ENCODE data around the gene SP5. TPM values are rescaled to one million over a fixed set of nuclear protein-coding genes. Genes with fewer than 3 reads are reported as not detected.

SP5 gene
- total RNA-seq, 1 donor from 2014 or later: 0.44 TPM

DNA sequence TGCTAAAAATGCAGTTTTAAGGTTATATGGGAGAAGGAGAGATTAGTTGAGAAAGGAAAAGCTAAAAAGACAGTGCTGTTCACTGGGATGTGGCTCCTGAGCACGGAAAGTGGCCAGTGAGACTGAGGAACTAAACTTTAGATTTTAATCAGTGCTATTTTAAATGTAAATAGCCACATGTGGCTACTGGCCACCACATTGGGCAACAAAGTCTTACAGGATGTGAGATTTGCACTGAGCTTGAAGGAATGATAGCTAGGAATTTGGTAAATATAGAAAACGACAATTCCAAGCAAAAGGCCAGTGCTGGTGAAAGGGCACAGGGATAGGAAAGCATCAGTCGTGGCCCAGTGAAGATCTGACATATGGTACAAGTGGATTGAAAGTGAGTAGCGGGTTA is 14.1 kb upstream of the SP5 start:
- DNase-seq: no peak
- TF ChIP-seq, protein P1, sequence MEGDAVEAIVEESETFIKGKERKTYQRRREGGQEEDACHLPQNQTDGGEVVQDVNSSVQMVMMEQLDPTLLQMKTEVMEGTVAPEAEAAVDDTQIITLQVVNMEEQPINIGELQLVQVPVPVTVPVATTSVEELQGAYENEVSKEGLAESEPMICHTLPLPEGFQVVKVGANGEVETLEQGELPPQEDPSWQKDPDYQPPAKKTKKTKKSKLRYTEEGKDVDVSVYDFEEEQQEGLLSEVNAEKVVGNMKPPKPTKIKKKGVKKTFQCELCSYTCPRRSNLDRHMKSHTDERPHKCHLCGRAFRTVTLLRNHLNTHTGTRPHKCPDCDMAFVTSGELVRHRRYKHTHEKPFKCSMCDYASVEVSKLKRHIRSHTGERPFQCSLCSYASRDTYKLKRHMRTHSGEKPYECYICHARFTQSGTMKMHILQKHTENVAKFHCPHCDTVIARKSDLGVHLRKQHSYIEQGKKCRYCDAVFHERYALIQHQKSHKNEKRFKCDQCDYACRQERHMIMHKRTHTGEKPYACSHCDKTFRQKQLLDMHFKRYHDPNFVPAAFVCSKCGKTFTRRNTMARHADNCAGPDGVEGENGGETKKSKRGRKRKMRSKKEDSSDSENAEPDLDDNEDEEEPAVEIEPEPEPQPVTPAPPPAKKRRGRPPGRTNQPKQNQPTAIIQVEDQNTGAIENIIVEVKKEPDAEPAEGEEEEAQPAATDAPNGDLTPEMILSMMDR (IDR thresholded peaks at IDR 0.05; ENCODE audit: borderline replicate concordance): no peak
- Histone ChIP-seq H3K27ac (replicated peaks) (no peak overlapping the region), H3K27me3 (ENCODE audit: low read depth) (peaks cover 78% of the 10 kb centered on the region), H3K4me3 (no peak overlapping the region), H3K9me3 (replicated peaks) (peaks cover 4% of the 10 kb centered on the region), H3K4me1 (no peaks in the 10 kb centered on the region), H3K36me3 (no peaks in the 10 kb centered on the region)
- intact Hi-C loops (cut with micrococcal nuclease): no loop called here

DNA sequence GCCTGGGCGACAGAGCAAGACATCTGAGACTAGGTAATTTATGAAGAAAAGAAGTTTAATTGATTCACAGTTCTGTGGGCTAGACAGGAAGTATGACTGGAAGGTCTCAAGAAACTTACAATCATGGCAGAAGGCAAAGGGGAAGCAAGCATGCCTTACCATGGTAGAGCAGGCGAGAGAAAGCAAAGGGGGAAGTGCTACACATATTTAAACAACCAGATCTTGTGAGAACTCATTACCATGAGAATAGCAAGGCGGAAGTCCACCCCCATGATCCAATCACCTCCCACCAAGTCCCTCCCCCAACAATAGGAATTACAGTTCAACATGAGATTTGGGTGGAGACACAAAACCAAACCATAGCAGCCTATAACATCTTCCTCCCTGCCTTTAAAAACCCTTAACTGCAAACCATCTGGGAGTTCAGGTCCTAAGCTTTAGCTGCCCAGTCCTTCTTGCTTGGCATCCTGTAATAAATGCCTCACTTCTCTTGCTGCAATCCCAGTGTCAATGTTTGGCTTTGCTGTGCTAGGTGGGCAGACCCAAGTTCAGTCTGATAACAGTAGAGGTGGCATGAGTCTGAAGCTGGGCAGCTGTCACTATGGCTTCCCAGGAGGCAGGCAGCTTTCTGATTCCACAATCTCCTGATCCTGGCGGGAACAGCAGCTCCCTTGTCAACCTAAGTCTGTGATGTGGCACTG is 11.2 kb upstream of the SP5 start:
- Histone ChIP-seq H3K27me3 (ENCODE audit: low read depth) (peaks cover 85% of the 10 kb centered on the region), H3K9me3 (replicated peaks) (peaks cover 4% of the 10 kb centered on the region), H3K4me3 (no peak overlapping the region), H3K27ac (replicated peaks) (no peak overlapping the region), H3K36me3 (no peaks in the 10 kb centered on the region), H3K4me1 (no peaks in the 10 kb centered on the region)
- intact Hi-C loops (cut with micrococcal nuclease): no loop called here
- no peak for DNase-seq
- TF ChIP-seq, protein P1 (IDR thresholded peaks at IDR 0.05; ENCODE audit: borderline replicate concordance): no peak

DNA sequence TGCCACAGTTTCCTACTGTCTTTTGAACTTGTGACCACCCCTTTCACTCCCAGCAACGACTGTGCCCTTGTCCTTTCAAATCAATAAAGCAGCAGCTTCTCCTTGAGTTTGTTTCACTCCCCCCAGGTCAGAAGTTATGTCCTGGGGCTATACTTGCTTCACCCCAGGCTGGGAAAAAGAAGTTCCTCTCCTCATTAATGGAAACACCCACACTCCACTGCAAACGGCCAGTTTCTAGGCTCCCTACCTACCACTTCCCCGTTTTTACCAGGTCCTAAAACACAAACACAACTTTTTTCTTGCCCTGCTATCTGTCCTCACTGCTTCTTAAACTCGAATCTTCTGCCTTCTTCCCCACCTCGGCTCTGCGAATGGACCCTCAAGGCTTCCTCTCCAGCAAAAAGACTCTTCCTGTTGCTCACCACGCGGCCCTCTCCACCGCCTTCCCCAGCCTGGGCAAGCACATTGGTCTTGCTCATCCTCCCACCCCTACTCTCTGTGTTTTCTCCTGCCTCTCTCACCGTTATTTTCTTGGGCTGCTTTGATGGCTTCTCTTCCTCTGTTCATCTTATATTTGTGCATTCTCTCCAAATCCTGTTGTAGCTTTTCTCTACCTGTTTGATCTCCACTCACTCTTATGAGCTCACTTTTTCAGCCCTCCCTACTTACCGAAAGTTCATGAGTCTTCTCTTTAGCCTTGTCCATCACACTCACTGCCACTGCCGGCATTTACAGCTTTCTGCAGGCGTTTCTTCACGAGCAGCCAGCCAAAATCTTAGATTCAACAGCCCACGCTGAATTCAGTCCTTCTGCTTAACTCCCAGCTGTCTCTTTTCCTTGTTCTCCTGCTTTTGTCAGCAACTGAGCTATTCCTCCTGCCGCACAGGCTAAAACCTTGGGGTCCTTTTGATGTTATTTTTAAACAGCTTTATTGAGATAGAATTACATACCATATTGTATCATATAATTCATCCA is 7.0 kb upstream of the SP5 start:
- DNase-seq: no peak
- H3K4me3 ChIP-seq: no peak overlapping the region
- TF ChIP-seq, protein P1 (IDR thresholded peaks at IDR 0.05; ENCODE audit: borderline replicate concordance): no peak
- intact Hi-C loops (cut with micrococcal nuclease): no loop called here
- H3K9me3 ChIP-seq (replicated peaks): no peaks in the 10 kb centered on the region
- H3K4me1 ChIP-seq: peaks cover 10% of the 10 kb centered on the region
- no peaks in the 10 kb centered on the region for H3K36me3 ChIP-seq
- no peak overlapping the region for H3K27ac ChIP-seq (replicated peaks)
- peaks cover 96% of the 10 kb centered on the region for H3K27me3 ChIP-seq (ENCODE audit: low read depth)

DNA sequence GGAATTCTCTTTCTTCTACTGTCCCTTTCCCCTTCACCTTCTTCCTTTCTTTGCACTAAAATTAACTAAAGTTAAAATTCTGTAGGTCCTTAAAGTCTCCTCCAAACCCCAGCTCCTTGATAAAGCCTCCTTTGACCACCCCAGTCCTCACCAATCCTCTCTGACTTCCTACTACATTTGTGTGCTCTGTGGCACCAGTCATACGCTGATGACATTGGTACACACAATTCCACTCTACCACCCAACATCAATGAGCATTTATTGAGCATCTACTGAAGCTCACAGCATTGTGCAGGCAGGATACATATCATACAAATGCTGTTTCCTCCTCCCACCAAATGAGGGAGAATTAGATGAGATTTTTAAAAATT is 4.5 kb upstream of the SP5 start:
- DNase-seq: no peak
- H3K4me3 ChIP-seq: no peak overlapping the region
- intact Hi-C loops (cut with micrococcal nuclease): no loop called here
- H3K36me3 ChIP-seq: no peaks in the 10 kb centered on the region
- H3K4me1 ChIP-seq: peaks cover 32% of the 10 kb centered on the region
- no peak overlapping the region for H3K27ac ChIP-seq (replicated peaks)
- peaks cover 96% of the 10 kb centered on the region for H3K27me3 ChIP-seq (ENCODE audit: low read depth)
- H3K9me3 ChIP-seq (replicated peaks): no peaks in the 10 kb centered on the region
- TF ChIP-seq, protein P1 (IDR thresholded peaks at IDR 0.05; ENCODE audit: borderline replicate concordance): no peak

DNA sequence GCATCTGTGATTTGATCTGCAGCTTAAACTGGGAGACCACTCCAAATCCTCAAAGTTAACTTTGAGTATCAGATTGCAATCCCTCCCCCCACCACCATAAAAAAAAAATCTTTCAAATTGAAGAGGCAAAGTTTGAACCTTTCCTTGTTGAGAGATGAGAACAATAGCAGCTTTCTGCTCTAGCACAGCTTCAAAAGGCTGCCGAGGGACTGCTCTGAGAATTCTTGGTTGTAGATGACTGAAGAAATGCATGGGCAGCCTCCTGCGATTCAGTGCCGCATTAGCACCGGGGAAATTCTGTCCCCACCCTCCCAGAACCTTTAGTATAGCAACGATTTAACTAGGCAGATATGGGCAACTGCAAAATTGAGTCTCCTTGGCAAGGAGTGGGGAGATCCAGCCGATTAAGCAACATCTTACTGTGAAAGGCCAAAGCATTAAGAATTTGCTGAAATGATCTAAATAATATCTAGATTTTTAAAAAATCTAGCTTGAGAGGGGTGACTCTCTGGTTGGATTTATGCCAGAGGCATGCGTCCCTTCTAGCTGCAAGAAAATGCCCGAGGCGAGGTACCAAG is 3.9 kb upstream of the SP5 start:
- intact Hi-C loops (cut with micrococcal nuclease): no loop called here
- TF ChIP-seq, protein P1 (IDR thresholded peaks at IDR 0.05; ENCODE audit: borderline replicate concordance): no peak
- H3K27me3 ChIP-seq (ENCODE audit: low read depth): peaks cover 100% of the 10 kb centered on the region

More for the DNA sequence above, 3.9 kb upstream of the SP5 start:
- no peak for DNase-seq
- no peak overlapping the region for H3K27ac ChIP-seq (replicated peaks)
- H3K4me1 ChIP-seq: peaks cover 39% of the 10 kb centered on the region
- no peaks in the 10 kb centered on the region for H3K9me3 ChIP-seq (replicated peaks)
- no peaks in the 10 kb centered on the region for H3K36me3 ChIP-seq
- peak overlapping the region; percentile 14 for H3K4me3 ChIP-seq
